HG02678 (cell line): ENCODE measurements around the gene SP9.

Experiments used
- ATAC-seq: cut with Tn5 transposase; IDR thresholded peaks from one replicate; pipeline ENCODE4 v1.9.1; 2021; ENCODE audit warnings: mild to moderate bottlenecking, moderate library complexity; ENCODE audit not compliant: unreplicated experiment

SP9 gene

GRCh38 chr2:174334781-174335251 is at the start of gene SP9:
Gene SP9 (plus strand): TSS chr2:174334954. CDS start chr2:174335093, 139 bp downstream.
- ATAC-seq: no peak

GRCh38 chr2:174286172-174286571 is 48.6 kb upstream of the SP9 start:
- ATAC-seq: no peak

GRCh38 chr2:174292908-174293307 is 41.8 kb upstream of the SP9 start:
- ATAC-seq: no peak

GRCh38 chr2:174300114-174300513 is 34.6 kb upstream of the SP9 start:
- ATAC-seq: no peak

GRCh38 chr2:174312581-174313234 is 22.0 kb upstream of the SP9 start:
- ATAC-seq: no peak

- no peak for ATAC-seq
Measured at GRCh38 chr2:174322149-174322548, 12.6 kb upstream of the SP9 start.

- ATAC-seq: no peak
Measured at GRCh38 chr2:174322746-174323145, 12.0 kb upstream of the SP9 start.

- ATAC-seq: no peak
Measured at GRCh38 chr2:174324530-174324929, 10.2 kb upstream of the SP9 start.

GRCh38 chr2:174325373-174326160 is 9.2 kb upstream of the SP9 start:
- no peak for ATAC-seq

GRCh38 chr2:174326161-174327020 is 8.4 kb upstream of the SP9 start:
- ATAC-seq: no peak

- ATAC-seq: no peak
Measured at GRCh38 chr2:174327021-174327840, 7.5 kb upstream of the SP9 start.

GRCh38 chr2:174327841-174328113 is 7.0 kb upstream of the SP9 start:
- ATAC-seq: no peak

- no peak for ATAC-seq
Measured at GRCh38 chr2:174328114-174328960, 6.4 kb upstream of the SP9 start.

- no peak for ATAC-seq
Measured at GRCh38 chr2:174328961-174329715, 5.6 kb upstream of the SP9 start.

GRCh38 chr2:174330945-174331594 is 3.7 kb upstream of the SP9 start:
- ATAC-seq: no peak

GRCh38 chr2:174331595-174332216 is 3.0 kb upstream of the SP9 start:
- ATAC-seq: no peak

GRCh38 chr2:174332217-174332963 is 2.4 kb upstream of the SP9 start:
- no peak for ATAC-seq

GRCh38 chr2:174333017-174333371 is 1.8 kb upstream of the SP9 start:
- no peak for ATAC-seq
